ENCODE measurements around the gene ZBTB7C. TPM values are rescaled to one million over a fixed set of nuclear protein-coding genes. Genes with fewer than 3 reads are reported as not detected.

Gene ZBTB7C
- total and polyA plus RNA-seq, 2 experiments from 2014 or later = 2.3 to 5.5 TPM

DNA sequence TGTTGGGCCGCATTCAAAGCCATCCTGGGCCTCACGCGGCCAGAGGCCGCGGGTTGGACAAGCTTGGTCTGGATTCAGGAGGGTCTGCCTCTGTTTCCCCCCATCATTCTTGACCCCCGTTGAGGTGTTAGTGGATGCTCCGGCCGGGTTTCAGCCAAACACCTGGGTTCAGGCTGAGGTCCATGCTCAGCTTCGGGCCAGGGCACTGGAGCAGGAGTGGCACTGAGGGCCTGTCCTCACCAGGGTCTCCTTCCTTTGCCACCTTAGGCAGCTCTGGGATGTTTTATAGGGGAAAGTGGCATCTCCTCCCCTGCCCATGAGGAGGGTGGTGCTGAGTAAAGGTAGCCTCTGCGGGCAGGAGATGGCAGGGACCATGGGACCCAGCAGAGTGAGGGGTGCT, 401.8 kb downstream of the ZBTB7C start:
- Histone ChIP-seq H3K27me3 (peaks cover 7% of the 10 kb centered on the region), H3K27ac (no peak overlapping the region), H3K4me3 (no peak overlapping the region), H3K36me3 (no peaks in the 10 kb centered on the region), H3K9me3 (ENCODE audit: low read depth) (no peaks in the 10 kb centered on the region), H3K4me1 (ENCODE audit: low read depth) (no peaks in the 10 kb centered on the region)
- TF ChIP-seq, protein P1, sequence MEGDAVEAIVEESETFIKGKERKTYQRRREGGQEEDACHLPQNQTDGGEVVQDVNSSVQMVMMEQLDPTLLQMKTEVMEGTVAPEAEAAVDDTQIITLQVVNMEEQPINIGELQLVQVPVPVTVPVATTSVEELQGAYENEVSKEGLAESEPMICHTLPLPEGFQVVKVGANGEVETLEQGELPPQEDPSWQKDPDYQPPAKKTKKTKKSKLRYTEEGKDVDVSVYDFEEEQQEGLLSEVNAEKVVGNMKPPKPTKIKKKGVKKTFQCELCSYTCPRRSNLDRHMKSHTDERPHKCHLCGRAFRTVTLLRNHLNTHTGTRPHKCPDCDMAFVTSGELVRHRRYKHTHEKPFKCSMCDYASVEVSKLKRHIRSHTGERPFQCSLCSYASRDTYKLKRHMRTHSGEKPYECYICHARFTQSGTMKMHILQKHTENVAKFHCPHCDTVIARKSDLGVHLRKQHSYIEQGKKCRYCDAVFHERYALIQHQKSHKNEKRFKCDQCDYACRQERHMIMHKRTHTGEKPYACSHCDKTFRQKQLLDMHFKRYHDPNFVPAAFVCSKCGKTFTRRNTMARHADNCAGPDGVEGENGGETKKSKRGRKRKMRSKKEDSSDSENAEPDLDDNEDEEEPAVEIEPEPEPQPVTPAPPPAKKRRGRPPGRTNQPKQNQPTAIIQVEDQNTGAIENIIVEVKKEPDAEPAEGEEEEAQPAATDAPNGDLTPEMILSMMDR (IDR thresholded peaks at IDR 0.05; ENCODE audit: low read depth, low read length) = no peak
- DNase-seq (ENCODE audit: low read depth in 1 of 2, low spot score in 1 of 2) = no peak

- Histone ChIP-seq H3K4me1 (ENCODE audit: low read depth) (no peaks in the 10 kb centered on the region), H3K36me3 (no peaks in the 10 kb centered on the region), H3K27me3 (peaks cover 7% of the 10 kb centered on the region), H3K9me3 (ENCODE audit: low read depth) (no peaks in the 10 kb centered on the region), H3K27ac (no peak overlapping the region), H3K4me3 (no peak overlapping the region)
- no peak for DNase-seq (ENCODE audit: low read depth in 1 of 2, low spot score in 1 of 2)
- TF ChIP-seq, protein P1 (IDR thresholded peaks at IDR 0.05; ENCODE audit: low read depth, low read length) = no peak
Observed at GRCh38 chr18:48006415-48007175, 402.6 kb downstream of the ZBTB7C start.

DNA sequence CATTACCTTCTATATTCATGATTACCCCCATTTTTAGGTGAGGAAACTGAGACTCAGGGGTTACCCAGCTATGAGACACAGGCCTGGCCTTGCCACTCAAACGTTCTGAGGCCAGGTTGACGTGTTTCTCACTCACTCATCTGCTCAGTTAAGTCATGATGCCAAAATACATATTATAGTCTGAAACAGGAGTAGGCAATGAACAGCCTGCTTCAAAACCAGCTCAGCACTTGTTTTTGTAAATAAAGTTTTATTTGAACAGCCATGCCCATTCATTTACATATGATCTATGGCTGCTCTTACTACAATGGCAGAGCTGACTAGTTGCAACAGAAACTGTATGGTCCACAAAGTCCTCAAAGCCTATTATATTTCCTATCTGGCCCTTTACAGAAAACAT, 404.6 kb downstream of the ZBTB7C start:
- Histone ChIP-seq H3K27me3 (peaks cover 7% of the 10 kb centered on the region), H3K4me1 (ENCODE audit: low read depth) (no peaks in the 10 kb centered on the region), H3K4me3 (no peak overlapping the region), H3K27ac (no peak overlapping the region), H3K9me3 (ENCODE audit: low read depth) (no peaks in the 10 kb centered on the region), H3K36me3 (no peaks in the 10 kb centered on the region)
- TF ChIP-seq, protein P1 (IDR thresholded peaks at IDR 0.05; ENCODE audit: low read depth, low read length) = no peak
- DNase-seq (ENCODE audit: low read depth in 1 of 2, low spot score in 1 of 2) = no peak

- no peaks in the 10 kb centered on the region for H3K9me3 ChIP-seq (ENCODE audit: low read depth)
- H3K4me1 ChIP-seq (ENCODE audit: low read depth) = no peaks in the 10 kb centered on the region
- DNase-seq (ENCODE audit: low read depth in 1 of 2, low spot score in 1 of 2) = peak in 1 of 2 donors; percentile 52
- no peak overlapping the region for H3K27ac ChIP-seq
- peaks cover 7% of the 10 kb centered on the region for H3K27me3 ChIP-seq
- TF ChIP-seq, protein P1 (IDR thresholded peaks at IDR 0.05; ENCODE audit: low read depth, low read length) = no peak
- H3K36me3 ChIP-seq = no peaks in the 10 kb centered on the region
- H3K4me3 ChIP-seq = no peak overlapping the region
Observed at GRCh38 chr18:48003426-48004349, 405.5 kb downstream of the ZBTB7C start.

DNA sequence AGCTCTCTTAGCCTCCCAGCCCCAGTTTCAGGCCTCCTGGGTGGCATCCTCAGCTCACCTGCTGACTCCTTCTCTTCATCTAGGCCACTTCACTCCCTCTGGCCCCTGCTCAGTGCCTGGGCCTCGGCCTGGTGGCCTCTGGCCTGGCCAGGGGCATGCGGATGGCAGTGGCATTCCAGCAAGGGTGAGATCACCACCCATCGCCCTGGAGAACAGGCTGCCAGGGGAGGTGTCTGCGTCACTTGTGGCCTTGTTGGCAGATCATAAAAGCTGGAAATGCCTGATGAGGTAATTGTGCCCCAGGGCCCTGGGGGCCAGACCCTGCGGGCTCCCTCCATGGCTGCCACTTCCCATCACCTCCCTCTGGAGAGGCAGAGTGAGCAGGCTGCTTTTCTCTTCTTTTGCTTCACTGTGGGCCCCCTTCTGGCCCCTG, 406.2 kb downstream of the ZBTB7C start:
- H3K27ac ChIP-seq = no peak overlapping the region
- H3K36me3 ChIP-seq = no peaks in the 10 kb centered on the region
- TF ChIP-seq, protein P1 (IDR thresholded peaks at IDR 0.05; ENCODE audit: low read depth, low read length) = no peak
- no peaks in the 10 kb centered on the region for H3K9me3 ChIP-seq (ENCODE audit: low read depth)
- peaks cover 6% of the 10 kb centered on the region for H3K27me3 ChIP-seq
- H3K4me3 ChIP-seq = no peak overlapping the region
- H3K4me1 ChIP-seq (ENCODE audit: low read depth) = no peaks in the 10 kb centered on the region
- DNase-seq (ENCODE audit: low read depth in 1 of 2, low spot score in 1 of 2) = peak in 1 of 2 donors; percentile 34

Data from cardiac muscle cell (in vitro differentiated cells and primary cell).